ENCODE measurements around the gene MAN2C1.
"Not testable (repeated sequence)": the region's sequence is repeated elsewhere in the genome, so short reads cannot be mapped to it uniquely, and the experiment has no call there.

Gene MAN2C1

DNA sequence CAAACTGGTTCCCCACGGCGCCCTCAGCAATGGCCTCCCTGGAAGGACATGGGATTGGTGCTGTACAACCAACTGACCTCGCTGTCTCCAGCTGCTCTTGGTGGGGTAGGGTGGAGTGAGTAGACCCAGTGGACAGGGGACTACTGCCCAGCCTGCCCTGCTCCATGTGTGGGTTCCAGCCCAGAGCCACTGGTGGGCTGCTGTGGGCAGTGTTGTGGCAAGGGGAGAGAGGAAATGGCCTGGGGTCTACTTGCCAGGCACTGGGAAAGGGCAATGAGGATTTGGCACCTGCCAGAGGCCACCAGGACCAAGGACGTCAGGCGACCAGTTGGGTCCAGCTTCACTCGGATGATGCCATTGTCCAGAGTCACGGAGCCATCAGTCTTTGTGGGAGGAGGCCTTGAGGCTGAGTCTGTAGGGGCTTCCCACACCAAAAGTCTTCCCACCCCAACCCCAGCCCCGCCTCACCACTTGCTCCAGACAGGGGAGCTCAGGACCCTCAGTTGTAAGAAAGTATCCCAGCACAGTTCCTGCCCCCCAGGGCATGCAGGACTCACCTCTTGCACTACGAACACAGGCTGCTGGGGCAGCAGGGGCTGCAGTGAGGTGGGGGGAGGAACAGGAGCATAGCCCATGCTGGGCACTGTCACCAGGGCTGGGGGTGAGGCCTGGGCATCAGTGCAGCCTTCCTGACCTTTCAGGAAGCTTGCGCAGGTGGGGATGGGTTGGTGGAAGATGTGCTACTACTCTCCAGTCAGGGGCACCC is 9.5 kb downstream of the MAN2C1 start:
- Histone ChIP-seq H3K9me3 (ENCODE audit: low read length) (no peaks in the 10 kb centered on the region), H3K27me3 (ENCODE audit: insufficient read depth, low read length) (no peaks in the 10 kb centered on the region), H3K4me1 (ENCODE audit: insufficient read depth, low read length) (no peaks in the 10 kb centered on the region), H3K36me3 (ENCODE audit: insufficient read depth, low read length) (peaks cover 54% of the 10 kb centered on the region), H3K4me3 (ENCODE audit: low read length) (no peak overlapping the region), H2AFZ (ENCODE audit: low read depth, low read length) (no peak overlapping the region)

GRCh38 chr15:75357976-75358673 is 10.3 kb downstream of the MAN2C1 start:
- H2AFZ ChIP-seq (ENCODE audit: low read depth, low read length), result no peak overlapping the region
- no peak overlapping the region for H3K4me3 ChIP-seq (ENCODE audit: low read length)
- no peaks in the 10 kb centered on the region for H3K4me1 ChIP-seq (ENCODE audit: insufficient read depth, low read length)
- no peaks in the 10 kb centered on the region for H3K9me3 ChIP-seq (ENCODE audit: low read length)
- peaks cover 49% of the 10 kb centered on the region for H3K36me3 ChIP-seq (ENCODE audit: insufficient read depth, low read length)
- H3K27me3 ChIP-seq (ENCODE audit: insufficient read depth, low read length), result no peaks in the 10 kb centered on the region

DNA sequence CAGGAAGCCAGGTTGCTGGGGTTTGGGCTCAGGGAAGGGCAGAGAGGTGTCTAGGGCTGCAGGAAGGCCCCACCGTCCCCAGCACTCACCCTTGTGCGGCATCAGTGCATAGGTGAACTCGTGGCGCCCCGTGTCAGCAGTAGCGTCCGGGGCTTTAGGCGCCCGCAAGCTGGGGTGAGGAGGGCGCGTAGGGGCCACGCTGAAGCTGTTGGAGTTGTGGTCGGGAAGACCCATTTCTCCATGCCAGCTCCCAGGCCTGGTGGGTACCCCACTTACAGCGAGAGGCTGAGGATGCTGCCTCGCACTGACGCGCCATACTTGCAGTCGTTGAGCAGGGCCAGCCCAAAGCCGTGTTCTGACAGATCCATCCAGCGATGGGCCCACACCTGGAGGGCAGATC is 11.9 kb downstream of the MAN2C1 start:
- peaks cover 44% of the 10 kb centered on the region for H3K36me3 ChIP-seq (ENCODE audit: insufficient read depth, low read length)
- no peaks in the 10 kb centered on the region for H3K4me1 ChIP-seq (ENCODE audit: insufficient read depth, low read length)

DNA sequence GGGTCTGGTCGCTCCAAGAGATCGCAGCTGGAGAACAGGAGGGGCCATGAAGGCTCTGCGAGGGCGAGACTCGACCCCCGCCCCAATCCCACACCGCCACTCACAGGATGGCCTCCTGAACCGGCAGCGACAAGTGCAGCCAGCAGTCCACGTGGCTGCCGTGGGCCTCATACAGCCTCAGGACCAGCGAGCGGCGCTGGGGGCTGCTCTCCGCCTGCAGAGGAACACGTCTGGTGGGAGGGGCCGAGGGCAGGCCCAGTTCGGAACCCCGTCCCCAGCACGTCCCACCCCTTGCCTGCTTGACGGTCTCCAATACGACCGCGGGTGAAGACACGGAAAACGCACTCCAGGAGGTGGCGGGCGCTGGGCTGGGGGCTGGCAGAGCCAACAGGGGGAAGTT is 12.4 kb downstream of the MAN2C1 start:
- no peaks in the 10 kb centered on the region for H3K4me1 ChIP-seq (ENCODE audit: insufficient read depth, low read length)
- no peak overlapping the region for H2AFZ ChIP-seq (ENCODE audit: low read depth, low read length)
- no peaks in the 10 kb centered on the region for H3K27me3 ChIP-seq (ENCODE audit: insufficient read depth, low read length)
- peaks cover 39% of the 10 kb centered on the region for H3K36me3 ChIP-seq (ENCODE audit: insufficient read depth, low read length)
- no peak overlapping the region for H3K4me3 ChIP-seq (ENCODE audit: low read length)
- H3K9me3 ChIP-seq (ENCODE audit: low read length), result no peaks in the 10 kb centered on the region

More for the DNA sequence above, 11.9 kb downstream of the MAN2C1 start:
- Histone ChIP-seq H3K4me3 (ENCODE audit: low read length) (no peak overlapping the region), H2AFZ (ENCODE audit: low read depth, low read length) (no peak overlapping the region), H3K9me3 (ENCODE audit: low read length) (no peaks in the 10 kb centered on the region), H3K27me3 (ENCODE audit: insufficient read depth, low read length) (no peaks in the 10 kb centered on the region)

- H3K4me3 ChIP-seq (ENCODE audit: low read length), result no peak overlapping the region
- no peaks in the 10 kb centered on the region for H3K4me1 ChIP-seq (ENCODE audit: insufficient read depth, low read length)
- H3K36me3 ChIP-seq (ENCODE audit: insufficient read depth, low read length), result peaks cover 36% of the 10 kb centered on the region
- no peak overlapping the region for H2AFZ ChIP-seq (ENCODE audit: low read depth, low read length)
- H3K27me3 ChIP-seq (ENCODE audit: insufficient read depth, low read length), result no peaks in the 10 kb centered on the region
- H3K9me3 ChIP-seq (ENCODE audit: low read length), result no peaks in the 10 kb centered on the region
Measured at GRCh38 chr15:75355369-75355768, 13.0 kb downstream of the MAN2C1 start.

- Histone ChIP-seq H2AFZ (ENCODE audit: low read depth, low read length) (no peak overlapping the region), H3K4me3 (ENCODE audit: low read length) (no peak overlapping the region), H3K9me3 (ENCODE audit: low read length) (no peaks in the 10 kb centered on the region), H3K4me1 (ENCODE audit: insufficient read depth, low read length) (no peaks in the 10 kb centered on the region), H3K36me3 (ENCODE audit: insufficient read depth, low read length) (peaks cover 31% of the 10 kb centered on the region), H3K27me3 (ENCODE audit: insufficient read depth, low read length) (no peaks in the 10 kb centered on the region)
Measured at GRCh38 chr15:75354454-75354853, 14.0 kb downstream of the MAN2C1 start.

DNA sequence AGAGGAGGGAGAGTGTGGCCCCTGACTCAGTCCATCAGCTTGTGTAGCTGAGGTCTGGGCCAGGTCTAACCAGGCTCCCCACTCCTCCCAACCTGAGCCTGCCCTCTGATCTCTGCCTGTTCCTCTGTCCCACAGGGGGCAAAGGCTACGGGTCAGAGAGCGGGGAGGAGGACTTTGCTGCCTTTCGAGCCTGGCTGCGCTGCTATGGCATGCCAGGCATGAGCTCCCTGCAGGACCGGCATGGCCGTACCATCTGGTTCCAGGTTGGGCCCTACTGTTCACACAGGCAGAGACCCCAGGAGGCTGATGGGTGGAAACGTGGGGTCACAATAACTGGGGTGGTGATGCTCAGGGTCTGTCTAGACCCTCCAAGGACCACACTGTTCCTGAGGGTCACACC is 14.8 kb downstream of the MAN2C1 start:
- peaks cover 2% of the 10 kb centered on the region for H3K4me1 ChIP-seq (ENCODE audit: insufficient read depth, low read length)
- H3K9me3 ChIP-seq (ENCODE audit: low read length), result no peaks in the 10 kb centered on the region
- H3K27me3 ChIP-seq (ENCODE audit: insufficient read depth, low read length), result no peaks in the 10 kb centered on the region
- no peak overlapping the region for H3K4me3 ChIP-seq (ENCODE audit: low read length)
- peaks cover 24% of the 10 kb centered on the region for H3K36me3 ChIP-seq (ENCODE audit: insufficient read depth, low read length)
- H2AFZ ChIP-seq (ENCODE audit: low read depth, low read length), result no peak overlapping the region

GRCh38 chr15:75352186-75353080 is 16.0 kb downstream of the MAN2C1 start:
- no peaks in the 10 kb centered on the region for H3K27me3 ChIP-seq (ENCODE audit: insufficient read depth, low read length)
- no peaks in the 10 kb centered on the region for H3K9me3 ChIP-seq (ENCODE audit: low read length)
- H3K4me3 ChIP-seq (ENCODE audit: low read length), result no peak overlapping the region

DNA sequence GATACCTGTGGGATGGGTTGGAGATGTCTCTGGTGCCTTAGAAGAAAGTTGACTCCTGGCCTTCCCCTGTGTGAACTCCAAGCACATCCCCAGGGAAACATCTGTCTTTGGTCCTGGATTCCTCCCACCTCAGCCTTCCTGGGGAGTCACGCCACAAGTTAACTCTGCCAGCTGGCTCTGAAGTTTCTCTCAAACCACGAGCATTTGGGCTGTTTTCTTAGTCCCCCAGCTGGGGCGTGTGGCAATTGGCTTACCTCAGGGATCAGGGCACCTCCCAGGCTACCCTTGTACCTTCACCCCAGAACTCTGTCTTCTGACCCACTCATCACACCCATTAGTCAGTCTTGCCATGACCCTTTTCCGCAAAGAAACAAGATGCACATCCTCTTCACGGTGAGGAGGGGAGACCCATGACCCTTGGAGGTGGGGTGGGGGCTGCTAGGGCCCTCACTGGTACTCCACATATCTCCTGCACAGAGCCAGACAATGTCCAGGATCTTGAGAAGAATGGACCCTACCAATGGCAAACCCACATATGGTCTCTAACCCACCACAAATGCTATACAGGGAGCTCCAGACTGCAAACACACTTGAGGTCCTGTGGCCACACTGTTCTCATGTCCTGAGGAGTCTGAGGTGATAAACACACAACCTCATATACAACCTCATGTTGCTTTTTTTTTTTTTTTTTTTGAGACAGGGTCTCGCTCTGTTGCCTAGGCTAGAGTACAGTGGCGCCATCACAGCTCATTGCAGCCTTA is 17.6 kb downstream of the MAN2C1 start:
- Histone ChIP-seq H3K36me3 (ENCODE audit: insufficient read depth, low read length) (peaks cover 3% of the 10 kb centered on the region), H2AFZ (ENCODE audit: low read depth, low read length) (no peak overlapping the region), H3K27me3 (ENCODE audit: insufficient read depth, low read length) (no peaks in the 10 kb centered on the region), H3K4me3 (ENCODE audit: low read length) (no peak overlapping the region), H3K9me3 (ENCODE audit: low read length) (no peaks in the 10 kb centered on the region), H3K4me1 (ENCODE audit: insufficient read depth, low read length) (peaks cover 15% of the 10 kb centered on the region)

More at GRCh38 chr15:75352186-75353080, 16.0 kb downstream of the MAN2C1 start:
- no peak overlapping the region for H2AFZ ChIP-seq (ENCODE audit: low read depth, low read length)
- H3K4me1 ChIP-seq (ENCODE audit: insufficient read depth, low read length), result peaks cover 9% of the 10 kb centered on the region
- peaks cover 16% of the 10 kb centered on the region for H3K36me3 ChIP-seq (ENCODE audit: insufficient read depth, low read length)

DNA sequence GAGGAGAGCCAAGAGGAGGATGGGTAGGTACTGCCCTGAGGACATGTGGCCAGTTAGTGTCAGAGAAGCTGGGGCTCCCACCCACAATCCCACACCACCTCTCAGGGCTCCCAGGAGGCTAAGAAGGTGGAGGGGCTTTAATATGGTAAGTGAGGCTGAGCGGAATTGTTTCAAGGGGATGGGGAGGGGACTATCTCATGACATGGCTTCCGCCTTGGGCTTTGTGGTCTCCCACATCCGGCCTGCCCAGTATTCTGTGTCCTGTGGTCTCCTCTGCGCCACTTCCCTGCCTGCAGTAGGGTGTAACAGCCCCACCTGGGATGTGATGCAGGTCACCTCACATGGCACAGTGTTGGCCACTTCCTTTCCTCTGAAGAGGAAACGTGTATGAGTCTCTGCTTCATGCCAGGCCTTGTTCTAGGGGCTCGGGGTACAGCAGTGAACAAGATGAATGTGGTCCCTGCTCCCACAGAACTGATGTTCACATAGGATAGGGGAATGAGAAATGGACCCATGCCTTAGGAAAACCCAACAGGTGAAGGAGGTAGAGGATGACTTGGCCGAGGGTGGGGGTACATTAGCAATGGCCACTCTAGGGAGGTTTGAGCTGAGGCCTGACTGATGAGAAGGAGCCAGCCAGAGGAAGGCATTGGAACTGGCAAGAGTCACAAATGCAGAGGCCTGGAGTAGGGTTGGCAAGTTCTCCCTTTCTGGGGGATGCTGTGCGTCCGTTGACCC is 18.4 kb downstream of the MAN2C1 start:
- H3K4me1 ChIP-seq (ENCODE audit: insufficient read depth, low read length), result peaks cover 15% of the 10 kb centered on the region
- no peaks in the 10 kb centered on the region for H3K9me3 ChIP-seq (ENCODE audit: low read length)
- H2AFZ ChIP-seq (ENCODE audit: low read depth, low read length), result no peak overlapping the region
- no peak overlapping the region for H3K4me3 ChIP-seq (ENCODE audit: low read length)
- no peaks in the 10 kb centered on the region for H3K27me3 ChIP-seq (ENCODE audit: insufficient read depth, low read length)
- no peaks in the 10 kb centered on the region for H3K36me3 ChIP-seq (ENCODE audit: insufficient read depth, low read length)

DNA sequence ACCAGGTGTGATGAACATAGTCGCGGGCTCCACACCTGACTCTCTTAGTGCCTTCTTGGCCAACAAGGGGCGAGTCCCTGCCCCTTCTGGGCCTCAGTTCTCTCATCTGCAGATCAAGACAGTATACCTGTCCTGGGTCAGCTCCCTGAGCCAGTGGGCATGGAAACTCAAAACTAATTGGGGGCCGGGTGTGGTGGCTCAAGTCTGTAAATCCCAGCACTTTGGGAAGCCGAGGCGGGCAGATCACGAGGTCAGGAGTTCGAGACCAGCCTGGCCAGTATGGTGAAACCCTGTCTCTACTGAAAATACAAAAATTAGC is 19.1 kb downstream of the MAN2C1 start:
- H2AFZ ChIP-seq (ENCODE audit: low read depth, low read length); H3K27me3 ChIP-seq (ENCODE audit: insufficient read depth, low read length); H3K4me3 ChIP-seq (ENCODE audit: low read length); H3K9me3 ChIP-seq (ENCODE audit: low read length); H3K36me3 ChIP-seq (ENCODE audit: insufficient read depth, low read length): not testable (repeated sequence)
- peaks cover 15% of the 10 kb centered on the region for H3K4me1 ChIP-seq (ENCODE audit: insufficient read depth, low read length)
